A172 (cell line): ENCODE data around the gene RPEL1. TPM values are rescaled to one million over a fixed set of nuclear protein-coding genes. Genes with fewer than 3 reads are reported as not detected.
"Not testable (repeated sequence)": the region's sequence is repeated elsewhere in the genome, so short reads cannot be mapped to it uniquely, and the experiment has no call there.

Experiments
- DNase-seq: peaks from one replicate; pipeline ENCODE4 v3.0.0-alpha.2; 2015; ENCODE audit warnings: low spot score
- total RNA-seq: library from RNA; depleted of rRNA; stranded (reverse); fragments of >200 nt; shearing (Covaris generic); gene quantifications from 2 replicates; pipeline ENCODE4 v1.2.3, GENCODE V29; 2014; rRNA removed

RPEL1 gene
- 0.05 and 0.17 TPM in 2 replicates for total RNA-seq

DNA sequence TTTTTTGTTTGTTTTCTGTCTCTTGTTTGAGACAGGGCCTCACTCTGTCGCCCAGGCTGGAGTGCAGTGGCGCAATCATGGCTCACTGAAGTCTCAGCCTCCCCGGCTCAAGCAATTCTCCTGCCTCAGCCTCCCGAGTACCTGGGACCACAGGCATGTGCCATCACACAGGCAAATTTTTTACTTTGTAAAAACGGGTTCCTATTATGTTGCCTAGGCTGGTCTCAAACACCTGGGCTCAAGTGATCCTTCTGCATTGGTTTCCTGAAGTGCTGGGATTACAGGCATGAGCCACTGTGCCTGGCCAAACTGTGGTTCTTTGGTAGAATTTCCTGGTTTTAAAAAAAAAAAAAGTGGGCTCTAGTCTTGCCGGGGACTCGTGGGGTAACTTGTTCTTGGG lies at the start of gene RPEL1:
TSS of gene RPEL1 (plus strand) at position 301 of the 400 bp plus-strand sequence. CDS start 110 bp downstream, outside the sequence.
- DNase-seq = not testable (repeated sequence)

DNA sequence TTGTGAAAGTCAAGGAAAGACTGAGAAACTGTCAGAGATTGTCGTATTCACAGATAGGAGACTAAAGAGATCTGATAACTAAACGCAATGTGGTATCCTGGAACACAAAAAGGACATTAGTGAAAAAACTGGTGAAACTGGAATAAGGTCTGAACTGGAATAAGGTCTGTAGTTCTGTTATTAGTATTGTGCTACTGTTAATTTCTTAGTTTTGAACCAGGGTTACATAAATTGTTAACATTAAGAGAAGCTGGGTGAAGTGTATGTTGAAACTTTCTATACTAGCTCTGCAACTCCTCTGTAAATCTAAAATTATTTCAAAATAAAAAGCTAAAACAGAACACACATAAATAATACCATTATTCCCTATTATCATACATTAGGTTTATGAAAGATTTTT lies 49.2 kb upstream of the RPEL1 start:
- no peak for DNase-seq

DNA sequence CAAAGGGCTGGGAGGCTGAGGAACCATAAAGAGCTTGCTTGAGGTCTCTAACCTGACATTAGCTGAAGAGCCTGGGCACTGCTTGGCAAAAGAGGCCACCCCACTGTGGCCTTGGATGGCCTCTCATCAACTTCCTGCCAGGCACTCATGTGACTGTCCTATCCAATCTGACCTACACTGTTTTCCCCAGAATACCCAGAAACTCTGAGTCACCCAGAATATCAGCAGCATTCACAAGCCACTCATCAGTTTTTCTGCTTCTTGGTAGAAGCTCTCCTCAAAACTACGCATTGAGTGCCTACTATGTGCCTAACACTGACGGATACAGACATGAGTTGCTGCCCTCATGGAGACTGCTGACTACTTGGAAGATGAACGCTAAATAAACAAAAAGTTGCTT lies 48.5 kb upstream of the RPEL1 start:
- DNase-seq = peak; percentile 93

DNA sequence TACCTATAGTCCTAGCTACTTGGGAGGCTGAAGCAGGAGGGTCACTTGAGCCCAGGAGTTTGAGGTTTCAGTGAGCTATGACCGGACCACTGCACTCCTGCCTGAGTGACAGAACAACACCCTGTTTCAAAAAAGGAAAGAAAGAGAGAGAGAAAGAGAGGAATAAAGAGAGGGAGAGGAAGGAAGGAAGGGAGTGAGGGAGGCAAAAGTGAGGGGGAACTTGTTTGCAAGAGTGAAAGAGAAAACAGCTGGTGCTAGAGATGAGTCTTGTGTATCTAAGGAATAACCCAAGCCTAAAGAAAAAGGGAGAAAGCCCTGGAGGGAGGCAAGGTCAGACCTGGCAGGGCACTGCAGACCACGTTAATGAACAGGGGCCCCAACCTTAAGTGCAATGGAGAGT lies 47.8 kb upstream of the RPEL1 start:
- DNase-seq = no peak

DNA sequence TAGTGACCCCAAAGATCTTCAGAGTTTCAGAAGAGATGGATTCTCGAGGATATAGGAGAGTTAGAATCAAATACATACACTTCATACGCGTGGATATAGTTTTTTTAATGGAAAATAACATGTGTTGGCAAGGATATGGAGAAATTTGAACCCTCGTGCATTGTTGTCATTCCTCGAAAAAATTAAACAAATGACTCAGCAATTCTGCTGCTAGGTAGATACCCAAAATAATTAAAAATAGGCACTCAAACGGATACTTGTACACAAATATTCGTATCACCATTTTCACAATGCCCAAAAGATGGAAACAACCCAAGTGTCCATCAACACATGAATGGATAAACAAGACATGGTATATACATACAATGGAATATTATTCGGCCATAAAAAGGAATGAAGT lies 47.0 kb upstream of the RPEL1 start:
- no peak for DNase-seq

DNA sequence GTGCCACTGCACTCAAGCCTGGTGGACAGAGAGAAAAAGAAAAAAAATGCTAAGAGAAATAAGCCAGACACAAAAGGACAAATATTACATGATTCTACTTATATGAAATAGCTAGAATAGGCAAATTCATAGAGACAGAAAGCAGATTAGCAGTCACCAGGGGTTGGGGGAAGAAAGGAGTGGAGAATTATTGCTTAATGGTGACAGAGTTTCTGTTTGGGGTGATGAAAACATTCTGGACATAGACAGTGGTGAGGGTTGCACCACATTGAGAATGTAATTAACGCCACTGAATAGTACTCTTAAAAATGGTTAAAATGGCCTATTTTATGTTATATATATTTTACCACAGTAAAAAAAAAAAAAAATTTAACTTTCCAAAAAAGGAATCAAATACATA lies 46.2 kb upstream of the RPEL1 start:
- DNase-seq = no peak

DNA sequence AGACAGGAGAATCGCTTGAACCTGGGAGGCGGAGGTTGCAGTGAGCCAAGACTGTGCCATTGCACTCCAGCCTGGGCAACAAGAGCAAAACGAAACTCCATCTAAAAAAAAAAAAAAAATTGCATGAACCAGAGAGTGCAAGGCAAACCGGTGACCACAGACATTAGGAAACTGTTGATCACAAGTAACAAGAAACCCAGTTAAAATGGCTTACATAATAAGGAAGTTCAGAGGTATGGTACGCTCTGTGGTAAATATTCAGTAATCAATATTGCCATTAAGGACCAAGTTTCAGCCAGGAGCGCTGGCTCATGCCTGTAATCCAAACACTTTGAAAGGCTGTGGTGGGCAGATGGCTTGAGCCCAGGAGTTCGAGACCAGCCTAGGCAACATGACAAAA lies 43.4 kb upstream of the RPEL1 start:
- no peak for DNase-seq

DNA sequence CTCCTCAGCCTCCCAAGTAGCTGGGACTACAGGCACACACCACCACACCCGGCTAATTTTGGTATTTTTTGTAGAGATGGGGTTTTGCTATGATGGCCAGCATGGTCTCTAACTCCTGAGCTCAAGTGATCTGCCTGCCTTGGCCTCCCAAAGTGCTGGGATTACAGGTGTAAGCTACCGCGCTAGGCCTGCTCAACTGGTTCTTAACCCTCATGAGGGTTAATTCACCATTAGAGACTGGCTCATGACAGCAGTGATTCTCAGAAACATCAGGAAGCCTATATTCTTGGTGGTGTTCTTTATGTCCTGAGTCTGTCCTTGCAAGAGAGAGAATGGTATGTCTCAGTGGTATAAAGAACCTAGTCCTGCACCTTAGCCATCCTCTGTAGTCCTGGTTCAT lies 42.2 kb upstream of the RPEL1 start:
- no peak for DNase-seq

DNA sequence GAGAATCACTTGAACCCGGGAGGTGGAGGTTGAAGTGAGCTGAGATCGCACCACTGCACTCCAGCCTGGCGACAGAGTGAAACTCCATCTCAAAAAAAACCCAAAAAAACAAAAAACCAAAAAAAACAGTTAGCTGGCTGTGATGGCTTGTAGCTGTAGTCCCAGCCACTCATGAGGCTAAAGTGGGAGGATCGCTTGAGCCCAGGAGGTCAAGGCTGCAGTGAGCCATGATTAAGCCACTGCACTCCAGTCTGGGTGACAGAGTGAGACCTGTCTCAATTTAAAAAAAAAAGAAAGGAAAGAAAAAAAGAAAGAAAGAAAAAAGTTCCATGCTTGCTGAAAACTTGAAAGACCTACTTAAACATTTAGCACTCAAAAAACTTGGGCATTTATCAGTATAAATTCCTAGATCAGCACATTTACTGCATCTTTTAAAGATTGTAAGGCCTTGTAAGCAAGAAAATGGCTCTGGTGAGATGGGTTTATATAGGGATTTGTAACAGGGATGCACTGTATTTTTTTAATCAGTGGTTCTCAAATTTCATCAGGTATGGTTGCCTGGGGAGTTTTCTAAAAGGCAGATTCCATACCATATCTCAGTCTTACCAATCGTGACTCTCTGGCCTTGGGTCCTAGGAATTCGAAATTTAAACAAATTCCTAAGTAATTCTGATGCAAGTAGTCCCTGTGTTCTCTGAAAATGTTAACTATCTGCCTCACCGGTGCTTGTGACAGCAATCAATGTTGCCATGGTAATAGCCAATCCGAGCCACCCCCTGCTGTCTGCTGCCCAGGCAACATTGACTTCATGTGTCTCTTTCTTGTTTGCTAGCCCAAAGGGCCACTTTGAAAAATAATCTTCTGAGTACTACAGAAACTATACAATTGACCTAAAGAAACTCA lies 41.1 kb upstream of the RPEL1 start:
- DNase-seq = no peak

DNA sequence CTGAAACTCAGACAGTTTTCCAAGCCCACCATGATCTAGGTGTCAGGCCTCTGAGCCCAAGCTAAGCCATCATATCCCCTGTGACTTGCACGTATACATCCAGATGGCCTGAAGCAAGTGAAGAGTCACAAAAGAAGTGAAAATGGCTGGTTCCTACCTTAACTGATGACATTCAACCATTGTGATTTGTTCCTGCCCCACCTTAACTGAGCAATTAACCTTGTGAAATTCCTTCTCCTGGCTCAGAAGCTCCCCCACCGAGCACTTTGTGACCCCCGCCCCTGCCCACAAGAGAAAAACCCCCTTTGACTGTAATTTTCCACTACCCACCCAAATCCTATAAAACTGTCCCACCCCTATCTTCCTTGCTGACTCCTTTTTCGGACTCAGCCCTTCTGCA lies 40.3 kb upstream of the RPEL1 start:
- DNase-seq = not testable (repeated sequence)

DNA sequence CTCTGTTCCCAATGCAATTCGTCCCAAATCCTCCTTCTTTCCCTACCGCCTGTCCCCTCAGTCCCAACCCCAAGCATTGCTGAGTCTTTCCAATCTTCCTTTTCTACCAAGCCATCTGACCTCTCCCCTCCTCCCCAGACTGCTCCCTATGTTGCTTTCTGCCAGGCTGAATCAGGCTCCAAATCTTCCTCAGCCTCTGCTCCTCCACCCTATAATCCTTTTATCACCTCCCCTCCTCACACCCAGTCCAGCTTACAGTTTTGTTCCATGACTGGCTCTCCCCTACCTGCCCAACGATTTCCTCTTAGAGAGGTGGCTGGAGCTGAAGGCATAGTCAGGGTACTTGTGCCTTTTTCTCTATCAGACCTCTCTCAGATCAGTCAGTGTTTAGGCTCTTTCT lies 39.0 kb upstream of the RPEL1 start:
- DNase-seq = not testable (repeated sequence)

DNA sequence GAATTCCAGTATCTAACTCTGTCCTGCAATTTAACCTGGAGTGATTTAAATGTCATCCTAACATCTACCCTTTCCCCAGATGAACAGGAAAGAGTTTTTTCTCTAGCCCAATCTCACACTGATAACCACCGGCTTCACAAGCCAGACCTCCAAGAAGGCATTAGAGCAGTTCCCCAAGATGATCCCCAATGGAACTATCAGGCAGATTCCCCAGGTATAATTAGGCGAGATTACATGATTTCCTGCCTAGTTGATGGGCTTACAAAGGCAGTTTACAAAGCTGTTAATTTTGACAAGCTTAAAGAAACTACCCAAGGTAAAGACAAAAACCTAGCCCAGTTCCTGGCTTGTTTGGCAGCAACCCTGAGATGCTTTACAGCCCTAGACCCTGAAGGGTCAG lies 38.5 kb upstream of the RPEL1 start:
- DNase-seq = no peak

DNA sequence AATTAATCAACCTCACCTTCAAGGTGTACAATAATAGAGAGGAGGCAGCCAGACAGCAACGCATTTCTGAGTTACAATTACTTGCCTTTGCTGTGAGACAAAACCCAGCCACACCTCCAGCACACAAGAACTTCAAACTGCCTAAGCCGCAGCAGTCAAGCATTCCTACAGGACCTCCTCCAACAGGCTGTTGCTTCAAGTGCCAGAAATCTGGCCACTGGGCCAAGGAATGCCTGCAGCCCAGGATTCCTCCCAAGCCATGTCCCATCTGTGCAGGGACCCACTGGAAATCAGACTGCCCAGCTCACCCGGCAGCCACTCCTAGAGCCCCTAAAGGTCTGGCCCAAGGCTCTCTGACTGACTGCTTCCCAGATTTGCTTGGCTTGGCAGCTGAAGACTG lies 38.0 kb upstream of the RPEL1 start:
- not testable (repeated sequence) for DNase-seq

DNA sequence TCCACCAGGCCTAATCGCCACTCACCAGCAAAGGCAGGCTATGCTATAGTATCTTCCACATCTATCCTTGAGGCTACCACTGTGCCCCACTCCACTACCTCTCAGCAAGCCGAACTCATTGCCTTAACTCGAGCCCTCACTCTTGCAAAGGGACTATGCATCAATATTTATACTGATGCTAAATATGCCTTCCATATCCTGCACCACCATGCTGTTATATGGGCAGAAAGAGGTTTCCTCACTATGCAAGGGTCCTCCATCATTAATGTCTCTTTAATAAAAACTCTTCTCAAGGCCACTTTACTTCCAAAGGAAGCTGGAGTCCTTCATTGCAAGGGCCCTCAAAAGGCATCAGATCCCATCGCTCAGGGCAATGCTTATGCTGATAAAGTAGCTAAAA lies 35.4 kb upstream of the RPEL1 start:
- DNase-seq = not testable (repeated sequence)

DNA sequence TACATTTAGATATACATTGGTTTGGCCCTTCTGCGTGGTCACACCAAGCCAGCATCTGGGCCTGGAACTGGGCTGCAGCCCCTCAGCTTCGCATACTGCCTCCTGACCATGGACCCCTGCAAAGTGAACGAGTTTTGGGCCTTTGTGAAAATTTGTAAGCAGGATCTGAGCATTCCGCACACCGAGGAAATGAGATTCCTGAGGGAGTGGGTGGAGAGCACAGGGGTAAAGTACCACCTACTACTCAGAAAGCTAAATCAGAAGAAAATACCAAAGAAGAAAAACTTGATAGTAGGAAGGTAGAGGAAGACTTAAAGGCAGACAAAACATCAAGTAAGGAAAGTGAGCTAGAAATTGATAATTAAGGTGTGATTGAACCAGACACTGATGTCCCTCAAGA lies 30.1 kb upstream of the RPEL1 start:
- no peak for DNase-seq

DNA sequence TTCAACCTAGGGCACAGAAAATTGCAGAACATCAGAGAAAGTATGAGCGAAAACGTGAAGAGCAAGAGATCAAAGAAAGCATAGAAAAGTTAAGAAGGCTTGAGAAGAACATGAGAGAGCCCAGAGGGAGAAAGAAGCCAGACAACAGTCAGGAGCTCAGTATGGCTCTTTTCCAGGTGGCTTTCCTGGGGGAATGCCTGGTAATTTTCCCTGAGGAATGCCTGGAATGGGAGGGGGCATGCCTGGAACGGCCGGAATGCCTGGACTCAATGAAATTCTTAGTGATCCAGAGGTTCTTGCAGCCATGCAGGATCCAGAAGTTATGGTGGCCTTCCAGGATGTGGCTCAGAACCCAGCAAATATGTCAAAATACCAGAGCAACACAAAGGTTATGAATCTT lies 29.3 kb upstream of the RPEL1 start:
- DNase-seq = peak; percentile 76

DNA sequence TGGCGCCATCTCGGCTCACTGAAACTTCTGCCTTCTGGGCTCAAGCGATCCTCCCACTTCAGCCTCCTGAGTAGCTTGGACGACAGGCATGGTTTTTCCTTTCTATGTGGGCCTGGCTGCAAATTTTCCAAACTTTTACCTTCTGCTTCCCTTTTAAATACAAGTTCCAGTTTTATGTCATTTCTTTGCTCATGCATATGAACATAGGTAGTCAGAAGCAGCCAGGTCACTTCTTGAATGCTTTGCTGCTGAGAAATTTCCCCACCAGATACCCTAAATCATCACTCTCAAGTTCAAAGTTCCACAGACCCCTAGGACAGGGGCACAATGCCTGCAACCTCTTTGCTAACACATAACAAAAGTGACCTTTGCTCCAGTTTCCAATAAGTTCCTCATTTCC lies 21.6 kb upstream of the RPEL1 start:
- DNase-seq = no peak

DNA sequence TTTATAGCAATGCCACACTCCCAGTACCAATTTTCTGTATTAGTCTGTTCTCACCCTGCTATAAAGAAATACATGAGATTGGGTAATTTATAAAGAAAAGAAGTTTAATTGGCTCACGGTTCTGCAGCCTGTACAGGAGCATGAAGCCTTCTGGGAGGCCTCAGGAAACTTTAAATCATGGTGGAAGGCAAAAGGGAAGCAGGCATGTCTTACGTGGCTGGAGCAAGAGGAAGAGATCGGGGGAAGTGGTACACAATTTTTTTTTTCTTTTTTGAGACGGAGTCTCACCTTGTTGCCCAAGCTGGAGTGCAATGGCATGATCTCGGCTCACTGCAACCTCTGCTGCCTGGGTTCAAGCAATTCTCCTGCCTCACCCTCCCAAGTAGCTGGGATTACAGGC lies 21.0 kb upstream of the RPEL1 start:
- not testable (repeated sequence) for DNase-seq

DNA sequence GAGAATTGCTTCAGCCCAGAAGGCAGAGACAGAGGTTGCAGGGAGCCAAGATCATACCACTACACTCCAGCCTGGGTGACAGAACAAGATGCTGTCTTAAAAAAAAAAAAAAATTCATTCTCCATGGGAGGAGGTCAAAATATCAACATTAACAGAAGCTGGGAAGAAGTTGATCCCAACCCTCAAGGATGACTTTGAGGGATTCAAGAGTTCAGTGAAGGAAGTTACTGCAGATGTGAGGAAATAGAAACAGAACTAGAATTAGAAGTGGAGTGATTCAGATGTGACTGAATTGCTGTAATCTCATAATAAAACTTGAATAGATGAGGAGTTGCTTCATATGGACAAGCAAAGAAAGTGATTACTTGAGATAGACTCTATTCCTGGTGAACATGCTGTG lies 19.7 kb upstream of the RPEL1 start:
- no peak for DNase-seq

DNA sequence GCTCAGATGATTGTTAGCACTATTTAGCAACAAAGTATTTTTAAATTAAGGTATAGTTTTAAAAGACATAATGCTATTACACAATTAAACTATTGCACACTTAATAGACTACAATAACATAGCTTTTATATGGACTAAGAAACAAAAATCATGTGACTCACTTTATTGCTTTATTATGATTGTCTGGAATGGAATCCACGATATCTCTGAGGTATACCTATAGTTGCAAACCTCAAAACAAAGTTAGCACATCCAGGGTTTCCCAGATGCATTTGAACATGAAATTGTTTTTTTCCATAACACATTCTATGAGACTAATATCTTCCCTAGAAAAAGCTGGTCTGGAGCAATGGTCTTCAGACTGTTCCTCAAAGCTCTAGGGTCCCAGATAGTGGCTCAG lies 18.3 kb upstream of the RPEL1 start:
- no peak for DNase-seq

DNA sequence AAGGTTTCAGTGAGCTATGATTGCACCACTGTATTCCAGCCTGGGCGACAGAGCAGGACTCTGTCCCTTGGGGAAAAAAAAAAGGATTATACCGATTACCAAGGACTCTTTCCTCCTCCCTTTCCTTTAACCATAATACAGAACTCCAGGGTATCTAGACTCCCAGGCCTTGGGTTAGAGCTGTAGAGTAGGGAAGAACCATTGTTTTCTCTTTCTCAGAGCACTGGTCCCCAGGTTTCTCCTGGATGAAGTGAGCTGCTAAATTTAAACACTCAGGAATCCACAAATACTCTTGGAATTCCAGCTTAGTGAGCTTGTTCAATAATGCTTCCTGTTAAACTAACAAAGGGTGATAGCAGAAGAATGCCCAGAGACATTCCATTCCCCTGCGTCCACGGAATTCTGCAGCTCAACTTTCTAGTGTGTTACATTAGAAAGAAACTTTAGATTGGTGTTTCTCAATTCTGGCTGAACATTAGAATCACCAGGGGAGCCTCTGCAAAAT lies 14.6 kb upstream of the RPEL1 start:
- peak; percentile 97 for DNase-seq

DNA sequence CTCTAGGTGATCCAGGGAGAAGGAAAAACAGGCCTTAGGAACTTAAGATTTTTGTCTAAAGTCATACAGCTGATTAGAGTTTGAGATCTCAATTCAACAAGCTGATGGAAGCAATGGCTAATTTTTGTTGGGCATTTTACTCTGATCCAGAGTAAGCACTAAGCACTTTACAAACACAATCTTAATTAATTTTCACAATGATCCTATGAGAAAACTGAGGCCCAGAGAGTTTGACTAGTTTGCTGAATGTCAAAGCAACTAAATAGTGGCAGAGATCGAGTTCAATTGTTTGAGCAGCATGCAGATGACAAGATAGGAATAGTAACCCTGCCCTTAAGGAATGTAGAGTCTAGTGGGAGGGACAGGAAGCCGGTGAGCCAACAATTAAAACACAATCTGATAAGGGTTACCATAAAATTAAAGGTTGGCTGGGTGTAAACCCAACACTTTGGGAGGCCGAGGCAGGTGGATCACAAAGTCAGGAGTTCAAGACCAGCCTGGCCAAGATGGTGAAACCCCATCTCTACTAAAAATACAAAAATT lies 13.5 kb upstream of the RPEL1 start:
- DNase-seq = peak; percentile 78

DNA sequence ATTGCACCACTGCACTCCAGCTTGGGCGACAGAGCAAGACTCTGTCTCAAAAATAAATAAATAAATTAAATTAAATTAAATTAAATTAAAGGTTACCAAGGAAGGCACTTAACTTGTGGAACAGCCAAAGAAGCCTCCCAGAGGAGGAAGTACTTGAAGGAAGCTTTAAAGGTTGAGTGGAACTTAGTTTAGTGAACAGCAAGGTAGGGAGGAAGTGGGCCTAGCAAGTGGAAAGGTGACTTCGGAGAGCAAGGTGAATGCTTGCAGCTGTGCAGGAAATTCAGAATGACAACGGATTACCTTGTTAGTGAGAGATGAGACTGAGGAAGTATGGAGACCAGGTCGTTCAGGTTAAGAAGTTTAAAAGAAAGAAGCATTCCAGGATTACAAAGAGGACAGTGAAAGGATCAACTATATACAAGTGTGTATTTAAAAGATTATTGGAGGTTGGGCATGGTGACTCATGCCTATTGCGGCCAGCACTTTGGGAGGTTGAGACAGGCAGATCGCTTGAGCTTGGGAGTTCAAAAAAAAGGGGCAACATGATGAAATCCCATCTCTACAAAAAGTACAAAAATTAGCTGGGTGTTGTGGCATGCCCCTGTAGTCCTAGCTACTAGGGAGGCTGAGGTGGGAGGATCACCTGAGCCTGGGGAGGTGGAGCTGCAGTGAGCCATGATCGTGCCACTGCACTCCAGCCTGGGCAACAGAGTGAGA lies 12.8 kb upstream of the RPEL1 start:
- DNase-seq = peak; percentile 68
